ENCODE results near the gene CDH13.

DNA sequence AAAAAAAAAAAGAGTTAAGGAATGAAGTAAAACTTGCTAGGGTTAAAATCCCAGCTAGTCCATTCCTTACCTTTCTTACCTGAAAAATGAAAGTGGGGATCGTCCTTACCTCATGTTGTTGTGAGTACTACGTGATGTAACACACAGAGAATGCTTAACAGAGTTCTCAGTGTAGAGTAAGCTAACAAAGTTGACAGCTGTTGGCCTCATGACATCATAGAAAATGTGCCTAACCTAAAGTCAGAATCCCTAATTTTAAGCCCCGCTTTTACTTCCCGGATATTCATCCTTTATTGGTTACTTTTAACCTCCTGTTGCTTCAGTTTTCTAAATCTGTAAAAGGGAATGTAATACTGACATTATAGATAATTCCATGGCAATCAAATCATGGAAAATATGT lies 675.2 kb downstream of the CDH13 start:
- TF ChIP-seq ZNF70 (CRISPR knock-in tag; IDR thresholded peaks at IDR 0.05) = no peak
- TF ChIP-seq GLIS3 (CRISPR knock-in tag; IDR thresholded peaks at IDR 0.05) = no peak
- TF ChIP-seq, protein P1, sequence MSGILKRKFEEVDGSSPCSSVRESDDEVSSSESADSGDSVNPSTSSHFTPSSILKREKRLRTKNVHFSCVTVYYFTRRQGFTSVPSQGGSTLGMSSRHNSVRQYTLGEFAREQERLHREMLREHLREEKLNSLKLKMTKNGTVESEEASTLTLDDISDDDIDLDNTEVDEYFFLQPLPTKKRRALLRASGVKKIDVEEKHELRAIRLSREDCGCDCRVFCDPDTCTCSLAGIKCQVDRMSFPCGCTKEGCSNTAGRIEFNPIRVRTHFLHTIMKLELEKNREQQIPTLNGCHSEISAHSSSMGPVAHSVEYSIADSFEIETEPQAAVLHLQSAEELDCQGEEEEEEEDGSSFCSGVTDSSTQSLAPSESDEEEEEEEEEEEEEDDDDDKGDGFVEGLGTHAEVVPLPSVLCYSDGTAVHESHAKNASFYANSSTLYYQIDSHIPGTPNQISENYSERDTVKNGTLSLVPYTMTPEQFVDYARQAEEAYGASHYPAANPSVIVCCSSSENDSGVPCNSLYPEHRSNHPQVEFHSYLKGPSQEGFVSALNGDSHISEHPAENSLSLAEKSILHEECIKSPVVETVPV (CRISPR knock-in tag; IDR thresholded peaks at IDR 0.05) = no peak
- TF ChIP-seq ZFP3 (CRISPR knock-in tag; IDR thresholded peaks at IDR 0.05) = no peak
- no peak for TF ChIP-seq ZNF8 (CRISPR knock-in tag; IDR thresholded peaks at IDR 0.05)
- TF ChIP-seq ARNTL (CRISPR knock-in tag; IDR thresholded peaks at IDR 0.05; ENCODE audit: borderline replicate concordance, low read depth) = no peak

All from SK-N-SH treated with all-trans-retinoic acid at 6 μM for 48 hours (cell line).